Ishikawa (cell line): Measurements from ENCODE around the gene NPPA.

Experiments used
- CEBPB ChIP-seq: IDR thresholded peaks from 2 replicates; pipeline ENCODE4 v1.6.1; 2012
- CREB1 ChIP-seq: IDR thresholded peaks from 2 replicates; pipeline ENCODE4 v1.6.1; 2012; ENCODE audit warnings: low read depth
- EGR1 ChIP-seq: IDR thresholded peaks from 2 replicates; pipeline ENCODE4 v1.6.1; 2012
- EP300 ChIP-seq: IDR thresholded peaks from 2 replicates; pipeline ENCODE4 v1.6.1; 2012; ENCODE audit warnings: borderline replicate concordance
- FOXM1 ChIP-seq: IDR thresholded peaks from 2 replicates; pipeline ENCODE4 v1.6.1; 2012; ENCODE audit warnings: low read depth, borderline replicate concordance
- NFIC ChIP-seq: IDR thresholded peaks from 2 replicates; pipeline ENCODE4 v1.6.1; 2012
- RAD21 ChIP-seq: IDR thresholded peaks from 2 replicates; pipeline ENCODE4 v1.6.1; 2012; ENCODE audit warnings: low read depth
- TAF1 ChIP-seq: IDR thresholded peaks from 2 replicates; pipeline ENCODE4 v1.6.1; 2012; ENCODE audit warnings: low read depth, mild to moderate bottlenecking
- TCF12 ChIP-seq: IDR thresholded peaks from 2 replicates; pipeline ENCODE4 v1.6.1; 2012; ENCODE audit warnings: low read depth
- TEAD4 ChIP-seq: IDR thresholded peaks from 2 replicates; pipeline ENCODE4 v1.6.1; 2012
- YY1 ChIP-seq: IDR thresholded peaks from 2 replicates; pipeline ENCODE4 v1.6.1; 2012; ENCODE audit warnings: low read depth
- ZBTB7A ChIP-seq: IDR thresholded peaks from 2 replicates; pipeline ENCODE4 v1.6.1; 2012; ENCODE audit warnings: low read depth
- TF ChIP-seq, protein P1 (sequence below): IDR thresholded peaks from 2 replicates; pipeline ENCODE4 v1.6.1; 2012
- TF ChIP-seq, protein P2 (sequence below): IDR thresholded peaks from 2 replicates; pipeline ENCODE4 v1.6.1; 2012
- TF ChIP-seq, protein P3 (sequence below): IDR thresholded peaks from 2 replicates; pipeline ENCODE4 v1.6.1; 2012; ENCODE audit warnings: low read depth, mild to moderate bottlenecking

NPPA gene

DNA sequence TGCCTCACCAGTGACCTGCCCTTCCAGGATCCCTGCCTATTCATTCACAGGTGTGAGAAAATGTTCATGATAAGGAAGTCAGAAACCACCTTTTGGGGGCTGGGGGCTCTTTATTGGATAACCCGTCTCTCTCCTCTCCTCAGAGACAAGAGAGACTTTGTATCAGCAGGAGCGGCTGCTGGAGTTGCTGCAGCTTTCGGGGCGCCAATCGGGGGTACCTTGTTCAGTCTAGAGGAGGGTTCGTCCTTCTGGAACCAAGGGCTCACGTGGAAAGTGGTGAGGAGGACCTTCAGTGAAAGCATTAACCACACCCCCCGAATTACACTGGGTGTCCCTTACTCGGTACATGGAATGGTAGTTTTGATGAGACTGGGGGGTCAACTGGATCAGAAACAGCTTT is 20.6 kb downstream of the NPPA start:
- no peak for TF ChIP-seq TCF12
- no peak for TF ChIP-seq ZBTB7A
- TF ChIP-seq EP300 = no peak
- TF ChIP-seq TEAD4 = no peak
- no peak for TF ChIP-seq CREB1
- TF ChIP-seq, protein P1, sequence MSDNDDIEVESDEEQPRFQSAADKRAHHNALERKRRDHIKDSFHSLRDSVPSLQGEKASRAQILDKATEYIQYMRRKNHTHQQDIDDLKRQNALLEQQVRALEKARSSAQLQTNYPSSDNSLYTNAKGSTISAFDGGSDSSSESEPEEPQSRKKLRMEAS = no peak
- TF ChIP-seq CEBPB = no peak
- no peak for TF ChIP-seq FOXM1
- TF ChIP-seq, protein P2, sequence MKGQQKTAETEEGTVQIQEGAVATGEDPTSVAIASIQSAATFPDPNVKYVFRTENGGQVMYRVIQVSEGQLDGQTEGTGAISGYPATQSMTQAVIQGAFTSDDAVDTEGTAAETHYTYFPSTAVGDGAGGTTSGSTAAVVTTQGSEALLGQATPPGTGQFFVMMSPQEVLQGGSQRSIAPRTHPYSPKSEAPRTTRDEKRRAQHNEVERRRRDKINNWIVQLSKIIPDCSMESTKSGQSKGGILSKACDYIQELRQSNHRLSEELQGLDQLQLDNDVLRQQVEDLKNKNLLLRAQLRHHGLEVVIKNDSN = no peak
- no peak for TF ChIP-seq YY1
- TF ChIP-seq EGR1 = no peak
- TF ChIP-seq, protein P3, sequence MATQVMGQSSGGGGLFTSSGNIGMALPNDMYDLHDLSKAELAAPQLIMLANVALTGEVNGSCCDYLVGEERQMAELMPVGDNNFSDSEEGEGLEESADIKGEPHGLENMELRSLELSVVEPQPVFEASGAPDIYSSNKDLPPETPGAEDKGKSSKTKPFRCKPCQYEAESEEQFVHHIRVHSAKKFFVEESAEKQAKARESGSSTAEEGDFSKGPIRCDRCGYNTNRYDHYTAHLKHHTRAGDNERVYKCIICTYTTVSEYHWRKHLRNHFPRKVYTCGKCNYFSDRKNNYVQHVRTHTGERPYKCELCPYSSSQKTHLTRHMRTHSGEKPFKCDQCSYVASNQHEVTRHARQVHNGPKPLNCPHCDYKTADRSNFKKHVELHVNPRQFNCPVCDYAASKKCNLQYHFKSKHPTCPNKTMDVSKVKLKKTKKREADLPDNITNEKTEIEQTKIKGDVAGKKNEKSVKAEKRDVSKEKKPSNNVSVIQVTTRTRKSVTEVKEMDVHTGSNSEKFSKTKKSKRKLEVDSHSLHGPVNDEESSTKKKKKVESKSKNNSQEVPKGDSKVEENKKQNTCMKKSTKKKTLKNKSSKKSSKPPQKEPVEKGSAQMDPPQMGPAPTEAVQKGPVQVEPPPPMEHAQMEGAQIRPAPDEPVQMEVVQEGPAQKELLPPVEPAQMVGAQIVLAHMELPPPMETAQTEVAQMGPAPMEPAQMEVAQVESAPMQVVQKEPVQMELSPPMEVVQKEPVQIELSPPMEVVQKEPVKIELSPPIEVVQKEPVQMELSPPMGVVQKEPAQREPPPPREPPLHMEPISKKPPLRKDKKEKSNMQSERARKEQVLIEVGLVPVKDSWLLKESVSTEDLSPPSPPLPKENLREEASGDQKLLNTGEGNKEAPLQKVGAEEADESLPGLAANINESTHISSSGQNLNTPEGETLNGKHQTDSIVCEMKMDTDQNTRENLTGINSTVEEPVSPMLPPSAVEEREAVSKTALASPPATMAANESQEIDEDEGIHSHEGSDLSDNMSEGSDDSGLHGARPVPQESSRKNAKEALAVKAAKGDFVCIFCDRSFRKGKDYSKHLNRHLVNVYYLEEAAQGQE = no peak
- TF ChIP-seq NFIC = no peak

DNA sequence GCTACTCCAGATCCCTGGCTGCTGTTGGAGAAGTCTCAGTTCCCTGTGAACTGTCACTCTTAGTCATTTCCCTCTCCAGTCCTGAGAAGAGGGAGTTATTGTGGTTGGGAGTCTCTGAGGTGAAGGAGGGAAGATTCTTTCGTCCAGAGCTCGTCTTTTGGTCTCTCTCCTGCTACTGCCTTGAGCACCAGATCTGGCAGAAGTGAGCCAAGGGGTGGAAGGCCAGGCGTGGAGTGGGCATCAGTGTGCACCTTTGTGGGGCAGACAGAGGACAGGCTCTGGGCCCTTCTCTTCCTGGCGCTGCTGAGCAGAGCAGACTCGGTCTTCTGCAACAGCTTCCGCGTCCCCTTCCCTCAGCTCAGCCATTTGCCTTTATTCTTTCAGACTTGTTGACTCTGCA is 22.5 kb downstream of the NPPA start:
- no peak for TF ChIP-seq RAD21
- no peak for TF ChIP-seq TEAD4
- TF ChIP-seq, protein P1 = no peak
- no peak for TF ChIP-seq CEBPB
- no peak for TF ChIP-seq TCF12
- TF ChIP-seq TAF1 = no peak
- no peak for TF ChIP-seq CREB1

DNA sequence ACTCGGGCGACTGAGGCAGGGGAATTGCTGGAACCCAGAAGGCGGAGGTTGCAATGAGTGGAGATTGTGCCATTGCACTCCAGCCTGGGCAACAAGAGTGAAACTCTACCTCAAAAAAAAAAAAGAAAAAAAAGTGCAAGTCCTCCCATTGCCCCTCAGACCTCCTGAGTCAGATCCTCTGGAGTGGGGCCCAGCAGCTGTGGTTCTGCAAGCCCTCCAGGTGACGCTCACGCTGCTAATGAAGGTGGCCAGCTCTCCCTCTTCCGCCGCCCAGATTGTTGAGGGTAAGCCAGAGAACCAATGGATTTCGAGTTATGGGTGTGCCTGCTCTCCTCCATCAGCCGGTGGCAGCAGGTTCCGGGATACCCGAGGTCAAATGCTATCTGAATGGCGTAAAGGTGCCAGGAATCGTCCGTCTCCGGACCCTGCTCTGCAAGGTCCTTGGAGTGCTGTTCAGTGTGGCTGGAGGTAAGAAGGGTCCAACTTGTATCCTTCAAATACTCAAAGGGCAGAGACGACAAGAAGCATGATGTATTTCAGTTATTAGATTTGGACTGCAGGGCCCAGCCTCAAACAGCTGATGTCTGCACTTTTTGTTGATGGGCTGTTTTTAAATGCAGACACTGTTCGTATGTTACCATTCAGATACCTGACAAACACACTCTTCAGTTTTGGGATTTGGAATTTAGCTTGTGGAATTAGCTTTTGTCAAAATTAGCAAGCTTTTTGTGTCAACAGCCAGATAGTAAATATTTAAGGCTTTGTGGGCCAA is 24.0 kb downstream of the NPPA start:
- TF ChIP-seq YY1 (no peak), NFIC (no peak), TAF1 (no peak), CEBPB (no peak), EGR1 (no peak), CREB1 (no peak), EP300 (no peak), RAD21 (no peak), ZBTB7A (no peak), TCF12 (no peak), FOXM1 (no peak), TEAD4 (no peak)
- TF ChIP-seq, protein P2 = no peak
- TF ChIP-seq, protein P3 = no peak
- TF ChIP-seq, protein P1 = no peak

DNA sequence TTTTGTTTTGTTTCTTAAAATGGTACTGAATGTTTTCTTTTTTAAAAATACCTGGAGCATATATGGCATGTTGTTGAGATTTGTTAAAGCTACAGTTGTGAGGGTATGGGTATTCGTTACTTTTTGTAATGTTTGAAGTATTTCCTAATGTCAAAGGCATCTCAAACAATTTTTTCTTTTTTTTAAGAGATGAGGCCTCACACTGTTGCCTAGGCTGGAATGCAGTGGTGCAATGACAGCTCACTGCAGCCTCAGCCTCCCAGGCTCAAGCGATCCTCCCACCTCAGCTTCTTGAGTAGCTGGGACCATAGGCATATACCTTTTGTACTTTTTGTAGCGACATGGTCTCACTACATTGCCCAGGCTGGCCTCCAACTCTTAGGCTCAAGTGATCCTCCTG is 25.5 kb downstream of the NPPA start:
- TF ChIP-seq RAD21 (no peak), CREB1 (no peak), EGR1 (no peak)
- TF ChIP-seq, protein P1 = no peak

DNA sequence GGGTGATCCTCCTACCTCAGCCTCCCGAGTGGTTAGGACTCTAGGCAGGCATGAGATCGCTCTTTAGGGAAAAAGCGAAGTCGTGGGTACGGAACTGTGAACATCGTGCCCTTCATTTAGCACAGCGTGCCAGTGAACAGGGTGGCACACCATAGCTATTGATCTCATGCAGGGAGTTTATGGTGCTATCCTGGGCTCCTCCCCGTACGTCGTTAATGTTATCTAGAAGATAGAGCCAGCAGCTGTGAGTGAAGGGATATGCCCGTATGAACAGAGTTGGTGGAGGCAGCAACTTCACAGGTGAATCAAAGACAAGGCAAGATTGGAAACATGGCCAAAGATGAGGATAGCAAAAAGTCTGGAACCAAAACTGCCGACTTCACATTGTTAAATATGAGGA is 30.4 kb downstream of the NPPA start:
- TF ChIP-seq RAD21 (no peak), TEAD4 (no peak), EGR1 (no peak), TAF1 (no peak), NFIC (no peak), ZBTB7A (no peak), EP300 (no peak), FOXM1 (no peak), YY1 (no peak), TCF12 (no peak), CEBPB (no peak), CREB1 (no peak)
- TF ChIP-seq, protein P3 = no peak
- TF ChIP-seq, protein P2 = no peak
- TF ChIP-seq, protein P1 = no peak
